ENCODE measurements around the gene PPIP5K2. TPM values are rescaled to one million over a fixed set of nuclear protein-coding genes. Genes with fewer than 3 reads are reported as not detected.

Gene PPIP5K2
- total and polyA plus RNA-seq, 4 donors, result 9.7 to 38.6 (median 27.4) TPM

- Histone ChIP-seq H3K27me3 (ENCODE audit: control insufficient read depth in 4 of 4, insufficient read depth in 4 of 4, low read length in 3 of 4) (peaks cover 0 to 2% (median 0%) of the 10 kb centered on the region in 4 donors), H3K4me1 (ENCODE audit: control insufficient read depth in 4 of 4, insufficient read depth in 4 of 4, low read length in 3 of 4) (peaks cover 0 to 19% (median 8%) of the 10 kb centered on the region in 4 donors), H3K27ac (ENCODE audit: low read depth in 1 of 2, low read length in 2 of 2) (peak within 1 kb of the TSS; percentile 75 to 84), H3K9me3 (ENCODE audit: control insufficient read depth in 4 of 4, low read length in 3 of 4) (no peaks in the 10 kb centered on the region), H3K4me3 (ENCODE audit: low read depth in 1 of 3, low read length in 3 of 3) (peak within 1 kb of the TSS; percentile 67 to 79 (median 77)), H3K36me3 (ENCODE audit: control insufficient read depth in 4 of 4, insufficient read depth in 3 of 4, low read depth in 1 of 4, low read length in 3 of 4) (no peaks in the 10 kb centered on the region), H3K9ac (ENCODE audit: low read depth in 1 of 2, low read length in 2 of 2) (no peak within 1 kb of the TSS)
- WGBS, result under 1% methylated on average over 45 of the region's 45 CpGs
- DNase-seq (ENCODE audit: low spot score), result peak; percentile 96
- peak; percentile 17 for TF ChIP-seq ZBTB33 (IDR thresholded peaks at IDR 0.05)
- TF ChIP-seq, protein P1, sequence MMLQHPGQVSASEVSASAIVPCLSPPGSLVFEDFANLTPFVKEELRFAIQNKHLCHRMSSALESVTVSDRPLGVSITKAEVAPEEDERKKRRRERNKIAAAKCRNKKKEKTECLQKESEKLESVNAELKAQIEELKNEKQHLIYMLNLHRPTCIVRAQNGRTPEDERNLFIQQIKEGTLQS (IDR thresholded peaks at IDR 0.05), result no peak
- TF ChIP-seq TAF1 (conservative IDR thresholded peaks at IDR 0.05), result no peak
- TF ChIP-seq HNF4A (conservative IDR thresholded peaks at IDR 0.05), result peak in 1 of 2 donors; percentile 15
- peak in 1 of 2 donors; percentile 36 for TF ChIP-seq GABPA (IDR thresholded peaks at IDR 0.05 in 1 of 2, conservative IDR thresholded peaks at IDR 0.05 in 1 of 2)
- TF ChIP-seq RXRA (IDR thresholded peaks at IDR 0.05), result peak; percentile 6 to 14
- peak; percentile 44 for TF ChIP-seq YY1 (IDR thresholded peaks at IDR 0.05)
- TF ChIP-seq SP1 (IDR thresholded peaks at IDR 0.05), result peak; percentile 62
- no peak for TF ChIP-seq FOXA1 (IDR thresholded peaks at IDR 0.05)
- TF ChIP-seq EGR1 (IDR thresholded peaks at IDR 0.05; ENCODE audit: low read depth in 2 of 2), result peak in 1 of 2 donors; percentile 43
- TF ChIP-seq FOXA2 (IDR thresholded peaks at IDR 0.05), result no peak
- TF ChIP-seq JUND (IDR thresholded peaks at IDR 0.05), result peak in 1 of 2 donors; percentile 17
- TF ChIP-seq RAD21 (IDR thresholded peaks at IDR 0.05), result peak; percentile 16 to 57
These were observed 138.4 kb downstream of the PPIP5K2 start, which contains the start of gene MACIR for GRCh38 chr5:103258368-103258956. Gene MACIR, plus strand, starts transcription at chr5:103258763. Its CDS starts 17,157 bp downstream, at chr5:103275920.

GRCh38 chr5:103258957-103259704 is 139.0 kb downstream of the PPIP5K2 start:
- Histone ChIP-seq H3K27ac (ENCODE audit: low read depth in 1 of 2, low read length in 2 of 2) (peak overlapping the region; percentile 75 to 84), H3K36me3 (ENCODE audit: control insufficient read depth in 4 of 4, insufficient read depth in 3 of 4, low read depth in 1 of 4, low read length in 3 of 4) (no peaks in the 10 kb centered on the region), H3K27me3 (ENCODE audit: control insufficient read depth in 4 of 4, insufficient read depth in 4 of 4, low read length in 3 of 4) (peaks cover 0 to 2% (median 0%) of the 10 kb centered on the region in 4 donors), H3K4me3 (ENCODE audit: low read depth in 1 of 3, low read length in 3 of 3) (peak overlapping the region; percentile 67 to 79 (median 77)), H3K4me1 (ENCODE audit: control insufficient read depth in 4 of 4, insufficient read depth in 4 of 4, low read length in 3 of 4) (peaks cover 0 to 19% (median 8%) of the 10 kb centered on the region in 4 donors), H3K9ac (ENCODE audit: low read depth in 1 of 2, low read length in 2 of 2) (no peak overlapping the region), H3K9me3 (ENCODE audit: control insufficient read depth in 4 of 4, low read length in 3 of 4) (no peaks in the 10 kb centered on the region)
- DNase-seq (ENCODE audit: low spot score), result peak; percentile 84
- WGBS, result under 1% methylated on average over 91 of the region's 91 CpGs
- TF ChIP-seq HNF4A (conservative IDR thresholded peaks at IDR 0.05), result no peak
- no peak for TF ChIP-seq FOXA1 (IDR thresholded peaks at IDR 0.05)
- no peak for TF ChIP-seq YY1 (IDR thresholded peaks at IDR 0.05)
- no peak for TF ChIP-seq JUND (IDR thresholded peaks at IDR 0.05)
- no peak for TF ChIP-seq TAF1 (conservative IDR thresholded peaks at IDR 0.05)
- TF ChIP-seq RXRA (IDR thresholded peaks at IDR 0.05), result no peak
- no peak for TF ChIP-seq ZBTB33 (IDR thresholded peaks at IDR 0.05)
- TF ChIP-seq, protein P1 (IDR thresholded peaks at IDR 0.05), result no peak
- no peak for TF ChIP-seq REST (IDR thresholded peaks at IDR 0.05)
- TF ChIP-seq CTCF (IDR thresholded peaks at IDR 0.05; ENCODE audit: low read depth, low read length, missing input control), result no peak
- TF ChIP-seq NR2F2 (IDR thresholded peaks at IDR 0.05), result no peak
- no peak for TF ChIP-seq HNF4G (IDR thresholded peaks at IDR 0.05)
- no peak for TF ChIP-seq GABPA (IDR thresholded peaks at IDR 0.05 in 1 of 2, conservative IDR thresholded peaks at IDR 0.05 in 1 of 2)

All from liver (tissue), 9 donors.